Measurements from ENCODE around the gene C2orf78. TPM values are rescaled to one million over a fixed set of nuclear protein-coding genes. Genes with fewer than 3 reads are reported as not detected.

C2orf78 gene
- total RNA-seq, 1 experiment from 2014 or later = not detected

DNA sequence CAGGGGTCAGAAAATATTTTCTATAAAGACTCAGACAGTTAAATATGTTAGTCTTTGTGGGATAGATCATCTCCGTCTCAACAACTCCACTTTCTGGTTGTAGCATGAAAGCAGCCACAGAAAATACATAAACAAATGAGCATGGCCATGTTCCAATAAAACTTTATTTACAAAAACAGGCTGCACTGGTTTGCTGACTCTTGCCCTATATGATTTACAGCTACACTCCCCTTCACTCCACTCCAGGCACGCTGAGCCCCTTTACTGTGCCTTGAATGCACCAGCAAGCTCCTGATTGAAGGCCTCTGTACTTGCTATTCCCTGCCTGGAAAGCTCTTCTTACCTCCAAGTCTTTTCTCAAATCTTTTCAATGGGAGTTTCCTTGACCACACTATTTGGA lies 39.0 kb downstream of the C2orf78 start:
- peak overlapping the region; percentile 54 for H3K27ac ChIP-seq (ENCODE audit: low read depth, low read length, poor library complexity, severe bottlenecking)
- H3K4me3 ChIP-seq (ENCODE audit: low read depth, low read length, poor library complexity, severe bottlenecking) = no peak overlapping the region
- DNase-seq (ENCODE audit: low spot score) = peak; percentile 17
- H3K9me3 ChIP-seq (ENCODE audit: low read depth, low read length, poor library complexity, severe bottlenecking) = no peaks in the 10 kb centered on the region
- intact Hi-C loops (cut with micrococcal nuclease; ENCODE audit: unreplicated experiment) = no loop called here
- peaks cover 9% of the 10 kb centered on the region for H3K4me1 ChIP-seq (ENCODE audit: insufficient read depth, low read length, poor library complexity, severe bottlenecking)
- TF ChIP-seq EZH2 (IDR thresholded peaks at IDR 0.05; ENCODE audit: borderline replicate concordance, low read depth, low read length, poor library complexity, severe bottlenecking) (no peak), CTCF (conservative IDR thresholded peaks at IDR 0.05; ENCODE audit: low read depth, low read length) (no peak)
- POLR2A ChIA-PET (ENCODE audit: low non-redundant PET) = interaction anchor here (0.6 kb wide), 1 partner anchor 388 kb away, joined by 5 read pairs; no protein-coding TSS in a partner anchor
- H3K27me3 ChIP-seq (replicated peaks; ENCODE audit: insufficient read depth, low read depth, low read length, poor library complexity) = no peaks in the 10 kb centered on the region
- H3K36me3 ChIP-seq (ENCODE audit: insufficient read depth, low read length, poor library complexity, severe bottlenecking) = no peaks in the 10 kb centered on the region
- BruUV-seq (replicated peaks) = no TSS peak
- CTCF ChIA-PET = no interaction called here

- no peaks in the 10 kb centered on the region for H3K9me3 ChIP-seq (ENCODE audit: low read depth, low read length, poor library complexity, severe bottlenecking)
- H3K36me3 ChIP-seq (ENCODE audit: insufficient read depth, low read length, poor library complexity, severe bottlenecking) = no peaks in the 10 kb centered on the region
- POLR2A ChIA-PET (ENCODE audit: low non-redundant PET) = no interaction called here
- H3K4me1 ChIP-seq (ENCODE audit: insufficient read depth, low read length, poor library complexity, severe bottlenecking) = peaks cover 9% of the 10 kb centered on the region
- peak; percentile 38 for DNase-seq (ENCODE audit: low spot score)
- BruUV-seq (replicated peaks) = no TSS peak
- H3K27me3 ChIP-seq (replicated peaks; ENCODE audit: insufficient read depth, low read depth, low read length, poor library complexity) = no peaks in the 10 kb centered on the region
- no peak for TF ChIP-seq EZH2 (IDR thresholded peaks at IDR 0.05; ENCODE audit: borderline replicate concordance, low read depth, low read length, poor library complexity, severe bottlenecking)
- TF ChIP-seq CTCF (conservative IDR thresholded peaks at IDR 0.05; ENCODE audit: low read depth, low read length) = no peak
- intact Hi-C loops (cut with micrococcal nuclease; ENCODE audit: unreplicated experiment) = no loop called here
- CTCF ChIA-PET = interaction anchor here (1.0 kb wide), 1 partner anchor 512 kb away, joined by 4 read pairs; no protein-coding TSS in a partner anchor
- peak overlapping the region; percentile 54 for H3K27ac ChIP-seq (ENCODE audit: low read depth, low read length, poor library complexity, severe bottlenecking)
- H3K4me3 ChIP-seq (ENCODE audit: low read depth, low read length, poor library complexity, severe bottlenecking) = no peak overlapping the region
Observed at GRCh38 chr2:73823416-73823815, 39.4 kb downstream of the C2orf78 start.

- H3K36me3 ChIP-seq (ENCODE audit: insufficient read depth, low read length, poor library complexity, severe bottlenecking) = no peaks in the 10 kb centered on the region
- no peak overlapping the region for H3K27ac ChIP-seq (ENCODE audit: low read depth, low read length, poor library complexity, severe bottlenecking)
- no peaks in the 10 kb centered on the region for H3K9me3 ChIP-seq (ENCODE audit: low read depth, low read length, poor library complexity, severe bottlenecking)
- intact Hi-C loops (cut with micrococcal nuclease; ENCODE audit: unreplicated experiment) = loop anchor here (1.0 kb wide), 1 partner anchor 511 kb away; no protein-coding TSS in a partner anchor
- peak; percentile 79 for DNase-seq (ENCODE audit: low spot score)
- BruUV-seq (replicated peaks) = no TSS peak
- ChIA-PET CTCF (interaction anchor here (0.7 to 1.0 kb wide), 2 partner anchors 328 to 511 kb away, joined by 3 to 4 read pairs; no protein-coding TSS in a partner anchor), POLR2A (ENCODE audit: low non-redundant PET) (no interaction called here)
- peaks cover 9% of the 10 kb centered on the region for H3K4me1 ChIP-seq (ENCODE audit: insufficient read depth, low read length, poor library complexity, severe bottlenecking)
- TF ChIP-seq CTCF (conservative IDR thresholded peaks at IDR 0.05; ENCODE audit: low read depth, low read length) (peak; percentile 83), EZH2 (IDR thresholded peaks at IDR 0.05; ENCODE audit: borderline replicate concordance, low read depth, low read length, poor library complexity, severe bottlenecking) (no peak)
- H3K27me3 ChIP-seq (replicated peaks; ENCODE audit: insufficient read depth, low read depth, low read length, poor library complexity) = no peaks in the 10 kb centered on the region
- no peak overlapping the region for H3K4me3 ChIP-seq (ENCODE audit: low read depth, low read length, poor library complexity, severe bottlenecking)
Observed at GRCh38 chr2:73823916-73824523, 40.0 kb downstream of the C2orf78 start.

Data from A673 (cell line).